Trophoblast cell (in vitro differentiated cells and primary cell): ENCODE measurements around the gene CACNA1D.

Source experiments
- DNase-seq, 2 donors: peaks; one replicate each; pipeline ENCODE4 v3.0.0-alpha.2; 2016
- H2AFZ ChIP-seq: 2 replicates; pipeline ENCODE4 v1.6.1; 2013; ENCODE audit warnings: low read length, moderate library complexity, mild to moderate bottlenecking; ENCODE audit not compliant: insufficient read depth, poor library complexity
- H2AK5ac ChIP-seq: 2 replicates; pipeline ENCODE4 v1.6.1; 2013; ENCODE audit warnings: mild to moderate bottlenecking, low read length
- H2BK120ac ChIP-seq: 2 replicates; pipeline ENCODE4 v1.6.1; 2013; ENCODE audit warnings: low read length, mild to moderate bottlenecking, moderate library complexity; ENCODE audit not compliant: insufficient read depth, poor library complexity
- H2BK12ac ChIP-seq: 2 replicates; pipeline ENCODE4 v1.6.1; 2013; ENCODE audit warnings: mild to moderate bottlenecking, low read length, moderate library complexity
- H2BK5ac ChIP-seq: 2 replicates; pipeline ENCODE4 v1.6.1; 2013; ENCODE audit warnings: low read length, low read depth, moderate library complexity, mild to moderate bottlenecking; ENCODE audit not compliant: poor library complexity
- H3K14ac ChIP-seq: 2 replicates; pipeline ENCODE4 v1.6.1; 2013; ENCODE audit warnings: mild to moderate bottlenecking, low read length
- H3K18ac ChIP-seq: 2 replicates; pipeline ENCODE4 v1.6.1; 2013; ENCODE audit warnings: mild to moderate bottlenecking, low read length
- H3K23ac ChIP-seq: 2 replicates; pipeline ENCODE4 v1.6.1; 2013; ENCODE audit warnings: low read length
- H3K27ac ChIP-seq: 2 replicates; pipeline ENCODE4 v1.5.1; 2013; ENCODE audit warnings: low read depth, mild to moderate bottlenecking, inconsistent platforms, low read length, moderate library complexity
- H3K27me3 ChIP-seq: 2 replicates; pipeline ENCODE4 v1.6.1; 2013; ENCODE audit warnings: inconsistent platforms, mild to moderate bottlenecking, low read length, moderate library complexity; ENCODE audit not compliant: insufficient read depth
- H3K36me3 ChIP-seq, 2 experiments: 1 replicate in 1 of 2; 2 replicates in 1 of 2; pipeline ENCODE4 v1.6.1; 2013; ENCODE audit warnings: low read length in 2 of 2, mild to moderate bottlenecking in 2 of 2, moderate library complexity in 1 of 2; ENCODE audit not compliant: insufficient read depth in 2 of 2, control insufficient read depth in 1 of 2
- H3K4ac ChIP-seq: 2 replicates; pipeline ENCODE4 v1.6.1; 2013; ENCODE audit warnings: low read depth, mild to moderate bottlenecking, low read length, moderate library complexity
- H3K4me1 ChIP-seq, 2 experiments: 1 replicate in 1 of 2; 2 replicates in 1 of 2; pipeline ENCODE4 v1.6.1; 2013; ENCODE audit warnings: low read length in 2 of 2, mild to moderate bottlenecking in 2 of 2, moderate library complexity in 1 of 2; ENCODE audit not compliant: insufficient read depth in 2 of 2, control insufficient read depth in 1 of 2
- H3K4me2 ChIP-seq: 2 replicates; pipeline ENCODE4 v1.6.1; 2013; ENCODE audit warnings: inconsistent platforms, mild to moderate bottlenecking, low read length, moderate library complexity
- H3K4me3 ChIP-seq: 2 replicates; pipeline ENCODE4 v1.5.1; 2013; ENCODE audit warnings: mild to moderate bottlenecking, low read depth, low read length, inconsistent platforms
- H3K79me1 ChIP-seq: one replicate; pipeline ENCODE4 v1.6.1; 2013; ENCODE audit warnings: low read length
- H3K79me2 ChIP-seq: 2 replicates; pipeline ENCODE4 v1.6.1; 2013; ENCODE audit warnings: low read length, mild to moderate bottlenecking; ENCODE audit not compliant: control insufficient read depth, insufficient read depth, poor library complexity
- H3K9ac ChIP-seq: 2 replicates; pipeline ENCODE4 v1.6.1; 2013; ENCODE audit warnings: mild to moderate bottlenecking, low read length
- H3K9me3 ChIP-seq: 2 replicates; pipeline ENCODE4 v1.6.1; 2013; ENCODE audit warnings: low read depth, mild to moderate bottlenecking, control low read depth, inconsistent platforms, low read length; ENCODE audit not compliant: insufficient read depth
- H4K12ac ChIP-seq: 2 replicates; pipeline ENCODE4 v1.6.1; 2013; ENCODE audit warnings: low read depth, mild to moderate bottlenecking, low read length, moderate library complexity
- H4K8ac ChIP-seq: 2 replicates; pipeline ENCODE4 v1.6.1; 2013; ENCODE audit warnings: low read depth, mild to moderate bottlenecking, low read length, moderate library complexity
- H4K91ac ChIP-seq: one replicate; pipeline ENCODE4 v1.6.1; 2013; ENCODE audit warnings: low read depth, mild to moderate bottlenecking, low read length, moderate library complexity
- WGBS: extraction: QIAGEN DNeasy Blood & Tissue Kit; methylation state at CpG from one replicate; pipeline ENCODE4 v1.1.7; 2013; ENCODE audit warnings: missing lambda C conversion rate; ENCODE audit not compliant: insufficient read length, insufficient coverage; ENCODE audit errors: extremely low coverage; 5-methylcytosine and 5-hydroxymethylcytosine counted together

Gene CACNA1D

DNA sequence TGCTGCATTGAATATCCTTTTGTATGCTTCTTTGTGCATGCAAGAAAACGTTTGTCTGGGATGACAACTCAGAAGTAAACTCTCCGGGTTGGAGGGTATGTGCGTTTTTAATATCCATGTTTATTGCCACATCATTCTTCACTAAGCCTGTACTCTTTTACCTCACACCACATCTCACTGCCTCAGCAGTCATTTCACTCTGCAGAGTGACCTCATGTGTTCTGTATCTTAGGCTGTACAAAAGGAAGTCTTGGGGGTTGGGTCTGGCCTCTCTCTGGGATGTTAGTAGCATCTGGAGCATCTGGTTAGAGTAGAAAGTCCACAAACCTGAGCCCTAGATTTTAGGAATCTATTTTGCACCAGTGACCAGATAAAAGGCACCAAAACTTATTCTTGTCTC, 16.1 kb downstream of the CACNA1D start:
- Histone ChIP-seq H3K79me1 (no peaks in the 10 kb centered on the region), H3K4ac (no peak overlapping the region), H3K4me2 (no peak overlapping the region), H2AFZ (no peak overlapping the region), H3K23ac (no peak overlapping the region), H2BK5ac (no peak overlapping the region), H4K12ac (no peak overlapping the region), H3K9me3 (peaks cover 2% of the 10 kb centered on the region), H3K79me2 (no peaks in the 10 kb centered on the region), H2BK12ac (no peak overlapping the region), H3K18ac (no peak overlapping the region), H3K14ac (no peak overlapping the region), H3K36me3 (no peaks in the 10 kb centered on the region), H3K27me3 (no peaks in the 10 kb centered on the region), H4K91ac (no peak overlapping the region), H2AK5ac (no peak overlapping the region), H3K9ac (no peak overlapping the region), H4K8ac (no peak overlapping the region), H3K4me3 (no peak overlapping the region), H2BK120ac (no peak overlapping the region), H3K4me1 (no peaks in the 10 kb centered on the region), H3K27ac (no peak overlapping the region)
- whole genome bisulfite sequencing: no CpG with 5 or more reads among the region's 3 CpGs
- no peak for DNase-seq

DNA sequence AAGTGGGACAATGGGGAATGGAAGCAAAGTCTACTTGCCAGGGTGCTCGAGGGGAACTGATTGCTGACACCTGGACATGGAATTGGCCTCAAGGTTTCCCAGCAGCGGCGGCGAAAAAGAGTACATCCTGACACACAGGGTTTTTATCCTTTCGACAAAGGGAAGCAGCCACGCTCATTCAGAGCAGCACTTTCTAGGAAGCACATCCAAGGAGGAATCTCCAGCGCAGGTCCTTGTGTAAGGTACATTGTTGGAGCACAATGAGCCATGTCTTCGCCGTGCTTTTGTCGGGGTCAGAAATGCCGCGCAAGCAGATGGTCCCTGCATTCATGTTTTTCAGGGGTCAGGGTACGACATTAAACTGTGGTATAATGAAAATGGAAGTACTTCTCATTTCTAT, 16.8 kb downstream of the CACNA1D start:
- no peak overlapping the region for H2BK5ac ChIP-seq
- no peaks in the 10 kb centered on the region for H3K36me3 ChIP-seq
- no peak overlapping the region for H4K12ac ChIP-seq
- no peak overlapping the region for H4K91ac ChIP-seq
- H3K18ac ChIP-seq: no peak overlapping the region
- no peaks in the 10 kb centered on the region for H3K79me2 ChIP-seq
- H2BK120ac ChIP-seq: no peak overlapping the region
- H3K9ac ChIP-seq: no peak overlapping the region
- no peak overlapping the region for H3K14ac ChIP-seq
- WGBS: no CpG with 5 or more reads among the region's 13 CpGs
- no peaks in the 10 kb centered on the region for H3K4me1 ChIP-seq
- H2AFZ ChIP-seq: no peak overlapping the region
- no peak for DNase-seq
- no peak overlapping the region for H4K8ac ChIP-seq
- H3K27me3 ChIP-seq: no peaks in the 10 kb centered on the region
- no peak overlapping the region for H3K4ac ChIP-seq
- no peak overlapping the region for H3K4me3 ChIP-seq
- H3K4me2 ChIP-seq: no peak overlapping the region
- H3K79me1 ChIP-seq: no peaks in the 10 kb centered on the region
- H3K23ac ChIP-seq: no peak overlapping the region
- no peak overlapping the region for H3K27ac ChIP-seq
- H2BK12ac ChIP-seq: no peak overlapping the region
- H2AK5ac ChIP-seq: no peak overlapping the region
- peaks cover 2% of the 10 kb centered on the region for H3K9me3 ChIP-seq

- no peak overlapping the region for H3K27ac ChIP-seq
- no peaks in the 10 kb centered on the region for H3K4me1 ChIP-seq
- H2AK5ac ChIP-seq: no peak overlapping the region
- no peak overlapping the region for H2BK5ac ChIP-seq
- H3K9me3 ChIP-seq: peaks cover 2% of the 10 kb centered on the region
- no CpG with 5 or more reads among the region's 7 CpGs for WGBS
- H4K12ac ChIP-seq: no peak overlapping the region
- H3K79me1 ChIP-seq: no peaks in the 10 kb centered on the region
- no peak overlapping the region for H4K91ac ChIP-seq
- H3K14ac ChIP-seq: no peak overlapping the region
- H3K36me3 ChIP-seq: no peaks in the 10 kb centered on the region
- H3K23ac ChIP-seq: no peak overlapping the region
- H3K4me2 ChIP-seq: no peak overlapping the region
- no peaks in the 10 kb centered on the region for H3K79me2 ChIP-seq
- H3K4ac ChIP-seq: no peak overlapping the region
- no peak overlapping the region for H2AFZ ChIP-seq
- no peak overlapping the region for H3K9ac ChIP-seq
- H2BK12ac ChIP-seq: no peak overlapping the region
- H3K4me3 ChIP-seq: no peak overlapping the region
- DNase-seq: peak in 1 of 2 donors; percentile 39
- no peak overlapping the region for H4K8ac ChIP-seq
- H3K27me3 ChIP-seq: no peaks in the 10 kb centered on the region
- H2BK120ac ChIP-seq: no peak overlapping the region
- no peak overlapping the region for H3K18ac ChIP-seq
Observed at GRCh38 chr3:53513556-53514190, 19.3 kb downstream of the CACNA1D start.

GRCh38 chr3:53516339-53516738, 21.9 kb downstream of the CACNA1D start:
- Histone ChIP-seq H3K4me1 (no peaks in the 10 kb centered on the region), H3K4me3 (no peak overlapping the region), H4K91ac (no peak overlapping the region), H3K4ac (no peak overlapping the region), H3K9me3 (peaks cover under 1% of the 10 kb centered on the region), H3K4me2 (no peak overlapping the region), H4K12ac (no peak overlapping the region), H3K9ac (no peak overlapping the region), H3K36me3 (no peaks in the 10 kb centered on the region), H2AFZ (no peak overlapping the region), H2BK120ac (no peak overlapping the region), H3K79me2 (no peaks in the 10 kb centered on the region), H3K18ac (no peak overlapping the region), H2BK12ac (no peak overlapping the region), H2BK5ac (no peak overlapping the region), H3K27ac (no peak overlapping the region), H2AK5ac (no peak overlapping the region), H3K79me1 (no peaks in the 10 kb centered on the region), H3K14ac (no peak overlapping the region), H3K27me3 (no peaks in the 10 kb centered on the region), H4K8ac (no peak overlapping the region), H3K23ac (no peak overlapping the region)
- DNase-seq: no peak
- WGBS: no CpG with 5 or more reads among the region's 5 CpGs
